Measurements from ENCODE around the gene C15orf39.
"Not testable (repeated sequence)": the region's sequence is repeated elsewhere in the genome, so short reads cannot be mapped to it uniquely, and the experiment has no call there.

C15orf39 gene

GRCh38 chr15:75201616-75202250 lies at the start of gene C15orf39:
Gene C15orf39 (plus strand): TSS chr15:75201882. CDS start chr15:75206049, 4,167 bp downstream.
- DNase-seq (ENCODE audit: low spot score) = peak; percentile 66

- DNase-seq (ENCODE audit: low spot score) = no peak
Measured at GRCh38 chr15:75152382-75153079, 49.2 kb upstream of the C15orf39 start.

- DNase-seq (ENCODE audit: low spot score) = no peak
Measured at GRCh38 chr15:75153087-75153486, 48.6 kb upstream of the C15orf39 start.

GRCh38 chr15:75153565-75154276 lies 48.0 kb upstream of the C15orf39 start:
- no peak for DNase-seq (ENCODE audit: low spot score)

- DNase-seq (ENCODE audit: low spot score) = no peak
Measured at GRCh38 chr15:75154461-75155062, 47.1 kb upstream of the C15orf39 start.

GRCh38 chr15:75156326-75157215 lies 45.1 kb upstream of the C15orf39 start:
- no peak for DNase-seq (ENCODE audit: low spot score)

- DNase-seq (ENCODE audit: low spot score) = no peak
Measured at GRCh38 chr15:75158402-75158801, 43.3 kb upstream of the C15orf39 start.

- DNase-seq (ENCODE audit: low spot score) = no peak
Measured at GRCh38 chr15:75159244-75159643, 42.4 kb upstream of the C15orf39 start.

GRCh38 chr15:75161106-75161916 lies 40.4 kb upstream of the C15orf39 start:
- DNase-seq (ENCODE audit: low spot score) = no peak

GRCh38 chr15:75161917-75162414 lies 39.7 kb upstream of the C15orf39 start:
- no peak for DNase-seq (ENCODE audit: low spot score)

GRCh38 chr15:75163150-75163564 lies 38.5 kb upstream of the C15orf39 start:
- no peak for DNase-seq (ENCODE audit: low spot score)

- no peak for DNase-seq (ENCODE audit: low spot score)
Measured at GRCh38 chr15:75164625-75165350, 36.9 kb upstream of the C15orf39 start.

- DNase-seq (ENCODE audit: low spot score) = not testable (repeated sequence)
Measured at GRCh38 chr15:75166489-75167063, 35.1 kb upstream of the C15orf39 start.

- no peak for DNase-seq (ENCODE audit: low spot score)
Measured at GRCh38 chr15:75167588-75168350, 33.9 kb upstream of the C15orf39 start.

GRCh38 chr15:75168374-75168773 lies 33.3 kb upstream of the C15orf39 start:
- DNase-seq (ENCODE audit: low spot score) = no peak

- no peak for DNase-seq (ENCODE audit: low spot score)
Measured at GRCh38 chr15:75170203-75170602, 31.5 kb upstream of the C15orf39 start.

GRCh38 chr15:75170711-75171341 lies 30.9 kb upstream of the C15orf39 start:
- no peak for DNase-seq (ENCODE audit: low spot score)

GRCh38 chr15:75171408-75171807 lies 30.3 kb upstream of the C15orf39 start:
- peak; percentile 45 for DNase-seq (ENCODE audit: low spot score)

Measured in COLO829 (cell line).